Hepatocyte (in vitro differentiated cells): ENCODE measurements around the gene TMED9.

ENCODE experiments used
- EZH2 ChIP-seq: fragments of 200-600 bp; sonication (generic); IDR thresholded peaks from 2 replicates; pipeline ENCODE4 v1.6.1; 2016; ENCODE audit warnings: antibody characterized with exemption, mild to moderate bottlenecking, borderline replicate concordance
- EZH2phosphoT487 ChIP-seq: fragments of 200-600 bp; sonication (generic); IDR thresholded peaks from one replicate; pipeline ENCODE4 v1.6.1; 2018; ENCODE audit warnings: antibody characterized with exemption, mild to moderate bottlenecking, low read depth, moderate library complexity; ENCODE audit not compliant: unreplicated experiment, severe bottlenecking
- TF ChIP-seq, protein P1 (sequence below): fragments of 200-600 bp; sonication (generic); IDR thresholded peaks from 2 replicates; pipeline ENCODE4 v1.5.1; 2016; ENCODE audit warnings: antibody characterized with exemption, mild to moderate bottlenecking; ENCODE audit not compliant: poor library complexity

GRCh38 chr5:177603631-177604030 is 11.6 kb downstream of the TMED9 start:
- TF ChIP-seq EZH2phosphoT487: no peak
- TF ChIP-seq, protein P1, sequence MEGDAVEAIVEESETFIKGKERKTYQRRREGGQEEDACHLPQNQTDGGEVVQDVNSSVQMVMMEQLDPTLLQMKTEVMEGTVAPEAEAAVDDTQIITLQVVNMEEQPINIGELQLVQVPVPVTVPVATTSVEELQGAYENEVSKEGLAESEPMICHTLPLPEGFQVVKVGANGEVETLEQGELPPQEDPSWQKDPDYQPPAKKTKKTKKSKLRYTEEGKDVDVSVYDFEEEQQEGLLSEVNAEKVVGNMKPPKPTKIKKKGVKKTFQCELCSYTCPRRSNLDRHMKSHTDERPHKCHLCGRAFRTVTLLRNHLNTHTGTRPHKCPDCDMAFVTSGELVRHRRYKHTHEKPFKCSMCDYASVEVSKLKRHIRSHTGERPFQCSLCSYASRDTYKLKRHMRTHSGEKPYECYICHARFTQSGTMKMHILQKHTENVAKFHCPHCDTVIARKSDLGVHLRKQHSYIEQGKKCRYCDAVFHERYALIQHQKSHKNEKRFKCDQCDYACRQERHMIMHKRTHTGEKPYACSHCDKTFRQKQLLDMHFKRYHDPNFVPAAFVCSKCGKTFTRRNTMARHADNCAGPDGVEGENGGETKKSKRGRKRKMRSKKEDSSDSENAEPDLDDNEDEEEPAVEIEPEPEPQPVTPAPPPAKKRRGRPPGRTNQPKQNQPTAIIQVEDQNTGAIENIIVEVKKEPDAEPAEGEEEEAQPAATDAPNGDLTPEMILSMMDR: no peak
- no peak for TF ChIP-seq EZH2
